ENCODE measurements around the gene ZIC2.
"Not testable (repeated sequence)": the region's sequence is repeated elsewhere in the genome, so short reads cannot be mapped to it uniquely, and the experiment has no call there.

The ZIC2 gene

DNA sequence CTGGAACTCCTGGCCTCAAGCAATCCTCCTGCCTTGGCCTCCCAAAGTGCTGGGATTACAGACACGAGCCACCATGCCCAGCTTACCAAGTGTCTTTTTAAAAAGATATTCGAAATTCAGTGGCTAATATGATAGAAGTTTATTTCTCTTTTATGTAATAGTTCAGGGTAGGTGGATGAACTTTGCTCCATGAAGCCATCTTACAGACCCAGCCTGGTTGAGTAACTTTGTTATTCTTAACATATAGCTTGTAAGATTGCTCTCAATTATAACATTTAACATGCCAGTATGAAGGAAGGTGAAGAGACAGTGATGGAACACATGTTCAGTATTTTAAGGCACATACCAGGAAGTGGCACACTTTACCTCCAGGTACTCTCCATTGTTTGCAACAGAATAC, 42.4 kb downstream of the ZIC2 start:
- DNase-seq = no peak

DNA sequence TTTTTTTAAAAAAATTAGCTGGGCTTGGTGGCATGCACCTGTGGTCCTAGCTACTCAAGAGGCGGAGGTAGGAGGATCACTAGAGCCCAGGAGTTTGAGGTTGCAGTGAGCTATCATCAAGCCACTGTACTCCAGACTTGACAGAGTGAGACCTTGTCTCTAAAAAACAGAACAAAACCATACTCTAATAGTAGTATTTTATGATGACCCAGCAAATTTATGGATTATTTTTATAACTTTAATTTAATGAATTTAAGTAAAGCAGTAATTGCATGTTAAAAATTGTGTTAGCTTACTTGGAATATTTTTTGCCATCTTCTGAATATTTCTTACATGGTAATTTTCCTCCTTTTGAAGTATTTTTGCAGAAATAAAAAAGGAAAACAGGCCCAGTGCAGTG, 48.3 kb downstream of the ZIC2 start:
- DNase-seq = no peak

DNA sequence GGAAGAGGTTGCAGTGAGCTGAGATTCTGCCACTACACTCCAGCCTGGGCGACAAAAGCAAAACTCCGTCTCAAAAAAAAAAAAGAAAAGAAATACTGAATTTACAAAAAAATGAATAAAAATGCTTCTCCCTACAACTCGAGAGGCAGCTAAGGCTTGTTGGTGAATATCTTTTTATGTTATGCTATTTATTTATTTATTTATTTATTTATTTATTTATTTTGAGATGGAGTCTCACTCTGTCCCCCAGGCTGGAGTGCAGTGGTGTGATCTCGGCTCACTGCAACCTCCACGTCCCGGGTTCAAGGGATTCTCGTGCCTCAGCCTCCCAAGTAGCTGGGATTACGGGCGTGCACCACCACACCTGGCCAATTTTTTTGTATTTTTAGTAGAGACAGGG, 51.1 kb downstream of the ZIC2 start:
- DNase-seq = not testable (repeated sequence)

DNA sequence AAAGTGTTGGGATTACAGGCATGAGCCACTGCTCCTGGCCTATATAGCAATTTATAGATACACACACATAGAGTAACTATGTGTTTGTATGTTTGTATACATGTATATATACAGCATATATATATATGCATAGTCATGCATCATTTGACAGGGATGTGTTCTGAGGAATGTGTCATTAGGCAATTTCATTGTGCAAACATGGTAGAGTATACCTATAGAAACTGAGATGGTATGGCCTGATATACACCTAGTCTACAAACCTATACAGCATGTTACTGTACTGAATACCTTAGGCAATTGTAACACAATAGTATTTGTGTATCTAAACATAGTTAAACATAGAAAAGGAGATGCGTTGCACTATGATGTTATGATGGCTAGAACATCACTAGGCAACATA, 54.4 kb downstream of the ZIC2 start:
- DNase-seq = no peak

Data from CD4-positive, alpha-beta T cell treated with Interleukin-12 subunit alpha and Interleukin-12 subunit beta, for 1 hour (primary cell).